ENCODE measurements around the gene GIMAP7. TPM values are rescaled to one million over a fixed set of nuclear protein-coding genes. Genes with fewer than 3 reads are reported as not detected.

GIMAP7 gene
- total RNA-seq, result 100 to 1,000 TPM; 239 to 244 TPM

GRCh38 chr7:150514748-150515222, at the start of gene GIMAP7:
Gene GIMAP7 (plus strand): TSS chr7:150514872. CDS start chr7:150519975, 5,103 bp downstream.
- peaks cover 19% of the 10 kb centered on the region for H3K9me3 Mint-ChIP-seq
- ChIA-PET CTCF (interaction anchor here (0.6 to 2.9 kb wide), 9 partner anchors 12 to 111 kb away, joined by 3 to 17 read pairs (median 4); no protein-coding TSS in a partner anchor), POLR2A (interaction anchor here (0.6 to 3.8 kb wide), 13 partner anchors 12 to 241 kb away, joined by 3 to 45 read pairs (median 5); partner anchors contain the start of genes GIMAP1, GIMAP4 and GIMAP8)
- H3K36me3 Mint-ChIP-seq (ENCODE audit: low read depth), result peaks cover 71% of the 10 kb centered on the region
- peak; percentile 86 for DNase-seq
- no peaks in the 10 kb centered on the region for H3K27me3 Mint-ChIP-seq
- H3K27ac Mint-ChIP-seq, result peak within 1 kb of the TSS; percentile 97
- peak within 1 kb of the TSS; percentile 98 for H3K4me3 Mint-ChIP-seq
- peaks cover 48% of the 10 kb centered on the region for H3K4me1 Mint-ChIP-seq

- H3K27me3 Mint-ChIP-seq, result no peaks in the 10 kb centered on the region
- POLR2A ChIA-PET, result no interaction called here
- no peak for DNase-seq
- peaks cover 33% of the 10 kb centered on the region for H3K9me3 Mint-ChIP-seq
- H3K4me1 Mint-ChIP-seq, result peaks cover 82% of the 10 kb centered on the region
- peaks cover 94% of the 10 kb centered on the region for H3K36me3 Mint-ChIP-seq (ENCODE audit: low read depth)
- no peak overlapping the region for H3K27ac Mint-ChIP-seq
- CTCF ChIA-PET, result interaction anchor here (0.7 to 2.9 kb wide), 5 partner anchors 9 to 34 kb away, joined by 3 to 9 read pairs (median 4); no protein-coding TSS in a partner anchor
- H3K4me3 Mint-ChIP-seq, result no peak overlapping the region
Observed at GRCh38 chr7:150464962-150465361, 49.7 kb upstream of the GIMAP7 start.

- Mint-ChIP-seq H3K9me3 (peaks cover 29% of the 10 kb centered on the region), H3K36me3 (ENCODE audit: low read depth) (peaks cover 94% of the 10 kb centered on the region), H3K27me3 (no peaks in the 10 kb centered on the region), H3K4me1 (peaks cover 83% of the 10 kb centered on the region), H3K27ac (no peak overlapping the region), H3K4me3 (no peak overlapping the region)
- no peak for DNase-seq
- CTCF ChIA-PET, result interaction anchor here (0.7 to 2.9 kb wide), 5 partner anchors 10 to 34 kb away, joined by 3 to 9 read pairs (median 4); no protein-coding TSS in a partner anchor
- POLR2A ChIA-PET, result interaction anchor here (1.1 kb wide), 1 partner anchor 49 kb away, joined by 3 read pairs; the partner anchor contains the start of gene GIMAP7
Observed at GRCh38 chr7:150465414-150465813, 49.3 kb upstream of the GIMAP7 start.

- CTCF ChIA-PET, result interaction anchor here (0.7 to 2.9 kb wide), 6 partner anchors 9 to 53 kb away, joined by 3 to 9 read pairs (median 4); no protein-coding TSS in a partner anchor
- POLR2A ChIA-PET, result interaction anchor here (1.1 kb wide), 1 partner anchor 48 kb away, joined by 3 read pairs; the partner anchor contains the start of gene GIMAP7
- DNase-seq, result no peak
- H3K36me3 Mint-ChIP-seq (ENCODE audit: low read depth), result peaks cover 92% of the 10 kb centered on the region
- H3K27ac Mint-ChIP-seq, result no peak overlapping the region
- no peaks in the 10 kb centered on the region for H3K27me3 Mint-ChIP-seq
- no peak overlapping the region for H3K4me3 Mint-ChIP-seq
- H3K4me1 Mint-ChIP-seq, result peaks cover 81% of the 10 kb centered on the region
- peaks cover 20% of the 10 kb centered on the region for H3K9me3 Mint-ChIP-seq
Observed at GRCh38 chr7:150466477-150466876, 48.2 kb upstream of the GIMAP7 start.

- ChIA-PET POLR2A (no interaction called here), CTCF (interaction anchor here (1.8 kb wide), 1 partner anchor 19 kb away, joined by 5 read pairs; no protein-coding TSS in a partner anchor)
- Mint-ChIP-seq H3K4me1 (peaks cover 82% of the 10 kb centered on the region), H3K9me3 (peaks cover 7% of the 10 kb centered on the region), H3K27me3 (no peaks in the 10 kb centered on the region), H3K4me3 (no peak overlapping the region), H3K27ac (no peak overlapping the region), H3K36me3 (ENCODE audit: low read depth) (peaks cover 91% of the 10 kb centered on the region)
- DNase-seq, result no peak
Observed at GRCh38 chr7:150468241-150468640, 46.4 kb upstream of the GIMAP7 start.

- H3K9me3 Mint-ChIP-seq, result peaks cover 16% of the 10 kb centered on the region
- POLR2A ChIA-PET, result no interaction called here
- no peak for DNase-seq
- no peak overlapping the region for H3K4me3 Mint-ChIP-seq
- H3K36me3 Mint-ChIP-seq (ENCODE audit: low read depth), result peaks cover 92% of the 10 kb centered on the region
- H3K27me3 Mint-ChIP-seq, result no peaks in the 10 kb centered on the region
- CTCF ChIA-PET, result interaction anchor here (0.7 kb wide), 1 partner anchor 961 kb away, joined by 4 read pairs; no protein-coding TSS in a partner anchor
- no peak overlapping the region for H3K27ac Mint-ChIP-seq
- peaks cover 78% of the 10 kb centered on the region for H3K4me1 Mint-ChIP-seq
Observed at GRCh38 chr7:150471886-150472285, 42.8 kb upstream of the GIMAP7 start.

- Mint-ChIP-seq H3K4me3 (no peak overlapping the region), H3K9me3 (peaks cover 14% of the 10 kb centered on the region), H3K4me1 (peaks cover 80% of the 10 kb centered on the region), H3K36me3 (ENCODE audit: low read depth) (peaks cover 93% of the 10 kb centered on the region), H3K27ac (peak overlapping the region; percentile 51), H3K27me3 (no peaks in the 10 kb centered on the region)
- DNase-seq, result no peak
- ChIA-PET CTCF (interaction anchor here (0.6 to 1.4 kb wide), 3 partner anchors 23 to 544 kb away, joined by 3 read pairs; no protein-coding TSS in a partner anchor), POLR2A (no interaction called here)
Observed at GRCh38 chr7:150473902-150474301, 40.8 kb upstream of the GIMAP7 start.

- POLR2A ChIA-PET, result no interaction called here
- CTCF ChIA-PET, result interaction anchor here (0.9 to 2.2 kb wide), 3 partner anchors 11 to 302 kb away, joined by 3 to 9 read pairs (median 3); no protein-coding TSS in a partner anchor
- H3K36me3 Mint-ChIP-seq (ENCODE audit: low read depth), result peaks cover 89% of the 10 kb centered on the region
- no peak overlapping the region for H3K4me3 Mint-ChIP-seq
- peaks cover 16% of the 10 kb centered on the region for H3K9me3 Mint-ChIP-seq
- no peak for DNase-seq
- H3K27me3 Mint-ChIP-seq, result no peaks in the 10 kb centered on the region
- peaks cover 82% of the 10 kb centered on the region for H3K4me1 Mint-ChIP-seq
- peak overlapping the region; percentile 42 for H3K27ac Mint-ChIP-seq
Observed at GRCh38 chr7:150476285-150476684, 38.4 kb upstream of the GIMAP7 start.

GRCh38 chr7:150476819-150477631, 37.6 kb upstream of the GIMAP7 start:
- Mint-ChIP-seq H3K4me1 (peaks cover 85% of the 10 kb centered on the region), H3K36me3 (ENCODE audit: low read depth) (peaks cover 87% of the 10 kb centered on the region), H3K4me3 (no peak overlapping the region), H3K27me3 (no peaks in the 10 kb centered on the region), H3K9me3 (peaks cover 16% of the 10 kb centered on the region), H3K27ac (peak overlapping the region; percentile 42)
- POLR2A ChIA-PET, result no interaction called here
- no peak for DNase-seq
- CTCF ChIA-PET, result interaction anchor here (0.8 kb wide), 1 partner anchor 28 kb away, joined by 3 read pairs; no protein-coding TSS in a partner anchor

GRCh38 chr7:150479023-150479716, 35.5 kb upstream of the GIMAP7 start:
- CTCF ChIA-PET, result interaction anchor here (1.6 to 1.7 kb wide), 2 partner anchors 14 to 26 kb away, joined by 5 read pairs; no protein-coding TSS in a partner anchor
- H3K27me3 Mint-ChIP-seq, result no peaks in the 10 kb centered on the region
- peaks cover 92% of the 10 kb centered on the region for H3K4me1 Mint-ChIP-seq
- POLR2A ChIA-PET, result interaction anchor here (1.1 to 1.4 kb wide), 2 partner anchors 27 to 35 kb away, joined by 5 to 8 read pairs; partner anchors contain the start of gene GIMAP7
- H3K36me3 Mint-ChIP-seq (ENCODE audit: low read depth), result peaks cover 70% of the 10 kb centered on the region
- H3K27ac Mint-ChIP-seq, result peak overlapping the region; percentile 96
- H3K9me3 Mint-ChIP-seq, result peaks cover 18% of the 10 kb centered on the region
- peak; percentile 42 for DNase-seq
- peak overlapping the region; percentile 28 for H3K4me3 Mint-ChIP-seq

GRCh38 chr7:150481186-150481920, 33.3 kb upstream of the GIMAP7 start:
- Mint-ChIP-seq H3K36me3 (ENCODE audit: low read depth) (peaks cover 65% of the 10 kb centered on the region), H3K9me3 (peaks cover 13% of the 10 kb centered on the region), H3K4me3 (peak overlapping the region; percentile 75), H3K4me1 (peaks cover 92% of the 10 kb centered on the region), H3K27ac (peak overlapping the region; percentile 96), H3K27me3 (no peaks in the 10 kb centered on the region)
- ChIA-PET POLR2A (interaction anchor here (0.6 to 1.7 kb wide), 7 partner anchors 21 to 187 kb away, joined by 3 to 27 read pairs (median 9); partner anchors contain the start of genes GIMAP7 and GIMAP8), CTCF (interaction anchor here (0.9 to 1.5 kb wide), 9 partner anchors 16 to 261 kb away, joined by 3 to 10 read pairs (median 5); no protein-coding TSS in a partner anchor)
- DNase-seq, result peak; percentile 68
